ENCODE results near the gene NCOA4.

DNA sequence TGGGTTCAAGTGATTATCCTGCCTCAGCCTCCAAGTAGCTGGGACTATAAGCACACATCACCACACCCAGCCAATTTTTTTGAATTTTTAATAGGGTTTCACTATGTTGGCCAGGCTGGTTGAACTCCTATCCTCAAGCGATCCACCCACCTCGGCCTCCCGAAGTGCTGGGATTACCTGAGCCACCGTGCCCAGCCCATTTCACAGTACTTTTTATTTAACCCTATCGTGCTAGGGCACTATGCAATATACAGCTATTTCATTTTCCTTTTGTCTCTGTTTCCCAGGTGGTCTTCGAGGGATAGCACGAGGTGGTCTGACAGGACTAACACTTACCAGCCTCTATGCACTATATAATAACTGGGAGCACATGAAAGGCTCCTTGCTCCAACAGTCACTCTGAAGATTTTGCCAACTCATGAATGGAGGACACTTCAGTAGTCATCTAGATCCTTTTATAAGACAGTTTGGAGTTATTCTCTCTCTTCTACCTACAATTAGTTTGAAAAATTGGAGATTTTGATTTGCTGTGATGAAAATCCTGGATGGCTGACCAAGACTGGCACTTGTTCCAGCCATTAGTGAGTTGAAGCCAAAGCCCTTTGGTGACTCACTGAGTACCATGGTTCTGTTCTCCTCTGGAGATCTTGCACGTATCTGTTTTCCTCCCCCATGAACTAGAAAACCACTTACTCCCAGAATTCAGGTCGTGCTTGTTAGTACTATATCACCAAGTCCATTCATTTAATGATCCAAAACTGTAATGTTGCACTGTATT lies 27.3 kb downstream of the NCOA4 start:
- no peak for TF ChIP-seq EZH2phosphoT487 (IDR thresholded peaks at IDR 0.05; ENCODE audit: borderline replicate concordance, low read length)
- TF ChIP-seq, protein P1, sequence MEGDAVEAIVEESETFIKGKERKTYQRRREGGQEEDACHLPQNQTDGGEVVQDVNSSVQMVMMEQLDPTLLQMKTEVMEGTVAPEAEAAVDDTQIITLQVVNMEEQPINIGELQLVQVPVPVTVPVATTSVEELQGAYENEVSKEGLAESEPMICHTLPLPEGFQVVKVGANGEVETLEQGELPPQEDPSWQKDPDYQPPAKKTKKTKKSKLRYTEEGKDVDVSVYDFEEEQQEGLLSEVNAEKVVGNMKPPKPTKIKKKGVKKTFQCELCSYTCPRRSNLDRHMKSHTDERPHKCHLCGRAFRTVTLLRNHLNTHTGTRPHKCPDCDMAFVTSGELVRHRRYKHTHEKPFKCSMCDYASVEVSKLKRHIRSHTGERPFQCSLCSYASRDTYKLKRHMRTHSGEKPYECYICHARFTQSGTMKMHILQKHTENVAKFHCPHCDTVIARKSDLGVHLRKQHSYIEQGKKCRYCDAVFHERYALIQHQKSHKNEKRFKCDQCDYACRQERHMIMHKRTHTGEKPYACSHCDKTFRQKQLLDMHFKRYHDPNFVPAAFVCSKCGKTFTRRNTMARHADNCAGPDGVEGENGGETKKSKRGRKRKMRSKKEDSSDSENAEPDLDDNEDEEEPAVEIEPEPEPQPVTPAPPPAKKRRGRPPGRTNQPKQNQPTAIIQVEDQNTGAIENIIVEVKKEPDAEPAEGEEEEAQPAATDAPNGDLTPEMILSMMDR (conservative IDR thresholded peaks at IDR 0.05; ENCODE audit: low read depth, low read length), result no peak
- TF ChIP-seq EZH2 (IDR thresholded peaks at IDR 0.05; ENCODE audit: low read length, unreplicated experiment), result no peak
